Body of pancreas (tissue), 4 donors: ENCODE measurements around the gene PRDM16. TPM values are rescaled to one million over a fixed set of nuclear protein-coding genes. Genes with fewer than 3 reads are reported as not detected.

ENCODE experiments used
- ATAC-seq: fragments of 150-250 bp; one replicate; pipeline ENCODE4 v1.9.1; 2016
- DNase-seq, 4 donors: peaks; one replicate each; pipeline ENCODE4 v3.0.0-alpha.2; 2019
- H3K27ac ChIP-seq, 4 donors: fragments of 200-600 bp; sonication (generic); 1 replicate in 3 of 4; 2 replicates in 1 of 4; pipeline versions ENCODE4 v1.5.1 to v1.6.1; 2016 to 2019; ENCODE audit warnings: mild to moderate bottlenecking in 1 of 4, mixed read lengths in 1 of 4, moderate library complexity in 1 of 4
- H3K27me3 ChIP-seq, 2 donors: fragments of 200-600 bp; sonication (generic); one replicate each; pipeline ENCODE4 v1.6.0; 2016; ENCODE audit warnings: mild to moderate bottlenecking in 1 of 2
- H3K36me3 ChIP-seq, 2 donors: fragments of 200-600 bp; sonication (generic); replicated peaks in 1 of 2; 2 replicates each; pipeline ENCODE4 v1.5.1; 2016; ENCODE audit warnings: low read depth in 2 of 2; ENCODE audit not compliant: insufficient read depth in 1 of 2
- H3K4me1 ChIP-seq: fragments of 200-600 bp; sonication (generic); one replicate; pipeline ENCODE4 v1.6.0; 2016
- H3K4me3 ChIP-seq, 2 donors: fragments of 200-600 bp; sonication (generic); 1 replicate in 1 of 2; 2 replicates in 1 of 2; pipeline ENCODE4 v1.5.1; 2016 to 2019
- H3K9me3 ChIP-seq, 3 donors: fragments of 200-600 bp; sonication (generic); 1 replicate in 2 of 3; 2 replicates in 1 of 3; pipeline ENCODE4 v1.5.1; 2016
- POLR2A ChIP-seq, 3 donors: fragments of 450-650 bp; IDR thresholded peaks; one replicate each; pipeline ENCODE4 v1.6.1; 2016; ENCODE audit warnings: antibody characterized with exemption in 3 of 3, mild to moderate bottlenecking in 2 of 3
- WGBS, 2 donors: methylation state at CpG; one replicate each; pipeline ENCODE4 v1.1.5; 2017; 5-methylcytosine and 5-hydroxymethylcytosine counted together
- intact Hi-C: fragments of 100-400 bp; cut with DNase I; formaldehyde crosslinking; loops from one replicate; pipeline ENCODE4 v1.15.1; 2023
- total RNA-seq, 2 donors: library from RNA; depleted of rRNA; stranded (reverse); fragments of >200 nt; gene quantifications; one replicate each; pipeline ENCODE4 v1.1.0, GENCODE V29; 2016
- TF ChIP-seq, protein P1 (sequence below), 7 experiments: fragments of 450-650 bp in 4 of 7; fragments of 200-600 bp in 3 of 7; sonication (generic) in 3 of 7; IDR thresholded peaks; one replicate each; pipeline ENCODE4 v1.5.1; 2016 to 2019; ENCODE audit warnings: antibody characterized with exemption in 7 of 7

Gene PRDM16
- total RNA-seq, 2 donors from 2014 or later: 15.2 to 16.6 TPM

DNA sequence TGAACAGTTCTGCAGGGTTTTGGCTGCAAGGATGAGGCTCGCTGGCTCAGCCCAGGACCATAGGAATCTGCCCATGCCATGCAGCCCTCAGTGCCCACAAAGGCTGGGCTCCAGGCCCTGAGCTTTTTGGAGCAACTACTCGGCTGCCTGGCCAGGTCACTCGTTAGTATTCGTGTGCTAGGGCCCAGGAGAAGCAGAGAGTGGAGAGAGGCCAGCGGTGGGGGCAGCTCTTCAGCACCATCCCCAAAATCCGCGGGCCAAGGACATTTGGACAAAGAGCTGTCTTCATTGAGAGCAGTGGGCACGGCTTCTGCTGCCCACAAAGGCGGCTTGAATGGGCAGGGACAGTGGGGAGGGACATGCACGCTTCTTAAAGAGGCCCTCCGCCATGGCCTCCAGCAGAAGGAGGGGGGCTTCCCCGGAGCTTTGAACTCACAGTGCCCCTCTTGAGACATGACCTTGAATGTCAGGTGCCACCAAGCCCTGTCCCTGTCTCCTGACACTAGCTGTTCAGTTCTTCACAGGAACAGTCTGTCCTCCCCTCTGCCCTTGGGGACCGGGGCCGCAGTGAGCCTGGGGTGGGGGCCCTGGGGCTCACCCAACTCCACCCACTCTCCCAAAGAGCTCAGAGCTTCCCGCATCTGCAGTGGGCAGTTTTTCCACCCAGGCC lies 279.3 kb downstream of the PRDM16 start:
- intact Hi-C loops: no loop called here
- Histone ChIP-seq H3K36me3 (no peaks in the 10 kb centered on the region), H3K27ac (peak overlapping the region; percentile 21 to 91 (median 78)), H3K4me1 (peaks cover 68% of the 10 kb centered on the region), H3K27me3 (no peaks in the 10 kb centered on the region), H3K4me3 (no peak overlapping the region), H3K9me3 (no peaks in the 10 kb centered on the region)
- no peak for ATAC-seq
- WGBS, 2 donors: 58 to 81% methylated on average over 3 to 15 of the region's 15 CpGs
- DNase-seq: no peak
- TF ChIP-seq POLR2A (IDR thresholded peaks at IDR 0.05): no peak
- TF ChIP-seq, protein P1, sequence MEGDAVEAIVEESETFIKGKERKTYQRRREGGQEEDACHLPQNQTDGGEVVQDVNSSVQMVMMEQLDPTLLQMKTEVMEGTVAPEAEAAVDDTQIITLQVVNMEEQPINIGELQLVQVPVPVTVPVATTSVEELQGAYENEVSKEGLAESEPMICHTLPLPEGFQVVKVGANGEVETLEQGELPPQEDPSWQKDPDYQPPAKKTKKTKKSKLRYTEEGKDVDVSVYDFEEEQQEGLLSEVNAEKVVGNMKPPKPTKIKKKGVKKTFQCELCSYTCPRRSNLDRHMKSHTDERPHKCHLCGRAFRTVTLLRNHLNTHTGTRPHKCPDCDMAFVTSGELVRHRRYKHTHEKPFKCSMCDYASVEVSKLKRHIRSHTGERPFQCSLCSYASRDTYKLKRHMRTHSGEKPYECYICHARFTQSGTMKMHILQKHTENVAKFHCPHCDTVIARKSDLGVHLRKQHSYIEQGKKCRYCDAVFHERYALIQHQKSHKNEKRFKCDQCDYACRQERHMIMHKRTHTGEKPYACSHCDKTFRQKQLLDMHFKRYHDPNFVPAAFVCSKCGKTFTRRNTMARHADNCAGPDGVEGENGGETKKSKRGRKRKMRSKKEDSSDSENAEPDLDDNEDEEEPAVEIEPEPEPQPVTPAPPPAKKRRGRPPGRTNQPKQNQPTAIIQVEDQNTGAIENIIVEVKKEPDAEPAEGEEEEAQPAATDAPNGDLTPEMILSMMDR (IDR thresholded peaks at IDR 0.05): no peak

DNA sequence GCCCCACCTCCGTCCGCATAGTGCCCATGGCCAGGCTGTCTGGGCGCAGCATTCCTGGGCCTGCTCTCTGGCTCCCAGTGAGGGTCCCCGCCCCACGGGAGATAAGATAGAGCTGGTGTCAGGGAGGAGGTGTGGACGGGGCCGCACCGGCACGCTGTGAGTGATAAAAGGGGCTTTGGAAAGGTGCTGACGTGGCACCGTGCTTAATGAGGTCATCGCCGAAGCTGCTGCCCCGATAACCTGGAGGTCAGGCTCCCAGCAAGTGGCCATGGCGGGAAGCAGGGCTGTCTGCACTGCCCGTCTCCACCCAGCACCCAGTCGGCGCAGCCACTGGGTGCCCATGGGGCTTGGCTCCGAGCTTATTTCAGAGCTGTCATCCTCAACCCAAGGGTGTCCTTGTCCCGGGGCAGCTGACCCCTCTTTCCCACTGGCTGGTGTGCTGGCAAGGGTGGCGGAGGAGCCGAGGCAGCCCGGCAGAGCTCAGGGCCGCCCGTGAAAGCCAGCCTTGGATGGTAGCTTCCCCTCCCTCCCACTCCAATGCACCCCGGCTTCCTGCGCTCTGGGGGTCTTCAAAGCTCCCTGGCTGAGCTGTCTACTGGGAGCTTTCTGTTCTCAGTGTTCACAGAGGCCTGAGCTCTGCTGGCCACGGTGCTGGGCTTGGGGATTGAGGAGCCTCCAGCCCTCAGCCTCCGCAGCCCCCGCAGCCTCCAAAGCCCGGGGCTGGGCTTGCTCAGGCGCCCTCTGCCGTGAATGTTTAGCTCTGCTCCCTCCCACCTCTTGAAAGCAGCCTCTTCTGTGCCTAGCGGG lies 280.4 kb downstream of the PRDM16 start:
- no peaks in the 10 kb centered on the region for H3K36me3 ChIP-seq
- no peak for ATAC-seq
- no peaks in the 10 kb centered on the region for H3K9me3 ChIP-seq
- WGBS, 2 donors: 61 to 68% methylated on average over 25 to 34 of the region's 34 CpGs
- peak in 1 of 4 donors; percentile 22 for DNase-seq
- peaks cover 78% of the 10 kb centered on the region for H3K4me1 ChIP-seq
- H3K27ac ChIP-seq: peak overlapping the region; percentile 36 to 91 (median 78)
- H3K27me3 ChIP-seq: no peaks in the 10 kb centered on the region
- H3K4me3 ChIP-seq: no peak overlapping the region
- intact Hi-C loops: no loop called here
- TF ChIP-seq, protein P1 (IDR thresholded peaks at IDR 0.05): peak in 1 of 7 experiments; percentile 14
- no peak for TF ChIP-seq POLR2A (IDR thresholded peaks at IDR 0.05)

DNA sequence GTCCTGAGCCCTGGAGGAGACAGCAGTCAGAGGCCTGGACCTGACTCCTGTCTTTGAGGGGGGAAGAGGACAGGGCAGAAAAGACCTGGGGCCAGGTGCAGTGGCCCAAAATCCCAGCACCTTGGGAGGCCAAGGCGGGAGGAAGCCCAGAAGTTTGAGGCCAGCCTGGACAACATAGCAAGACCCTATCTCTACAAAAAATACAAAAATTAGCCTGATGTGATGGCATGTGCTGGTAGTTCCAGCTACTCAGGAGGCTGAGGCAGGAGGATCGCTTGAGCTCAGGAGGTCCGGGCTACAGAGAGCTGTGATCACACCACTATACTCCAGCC lies 280.9 kb downstream of the PRDM16 start:
- H3K4me3 ChIP-seq: no peak overlapping the region
- no peaks in the 10 kb centered on the region for H3K27me3 ChIP-seq
- DNase-seq (no peak), ATAC-seq (no peak)
- H3K36me3 ChIP-seq: no peaks in the 10 kb centered on the region
- TF ChIP-seq POLR2A (IDR thresholded peaks at IDR 0.05): no peak
- TF ChIP-seq, protein P1 (IDR thresholded peaks at IDR 0.05): no peak
- peaks cover 84% of the 10 kb centered on the region for H3K4me1 ChIP-seq
- intact Hi-C loops: no loop called here
- WGBS, 2 donors: 95 to 98% methylated on average over 3 of the region's 3 CpGs
- peak overlapping the region in 3 of 4 donors; percentile 67 to 91 (median 89) for H3K27ac ChIP-seq
- H3K9me3 ChIP-seq: no peaks in the 10 kb centered on the region

DNA sequence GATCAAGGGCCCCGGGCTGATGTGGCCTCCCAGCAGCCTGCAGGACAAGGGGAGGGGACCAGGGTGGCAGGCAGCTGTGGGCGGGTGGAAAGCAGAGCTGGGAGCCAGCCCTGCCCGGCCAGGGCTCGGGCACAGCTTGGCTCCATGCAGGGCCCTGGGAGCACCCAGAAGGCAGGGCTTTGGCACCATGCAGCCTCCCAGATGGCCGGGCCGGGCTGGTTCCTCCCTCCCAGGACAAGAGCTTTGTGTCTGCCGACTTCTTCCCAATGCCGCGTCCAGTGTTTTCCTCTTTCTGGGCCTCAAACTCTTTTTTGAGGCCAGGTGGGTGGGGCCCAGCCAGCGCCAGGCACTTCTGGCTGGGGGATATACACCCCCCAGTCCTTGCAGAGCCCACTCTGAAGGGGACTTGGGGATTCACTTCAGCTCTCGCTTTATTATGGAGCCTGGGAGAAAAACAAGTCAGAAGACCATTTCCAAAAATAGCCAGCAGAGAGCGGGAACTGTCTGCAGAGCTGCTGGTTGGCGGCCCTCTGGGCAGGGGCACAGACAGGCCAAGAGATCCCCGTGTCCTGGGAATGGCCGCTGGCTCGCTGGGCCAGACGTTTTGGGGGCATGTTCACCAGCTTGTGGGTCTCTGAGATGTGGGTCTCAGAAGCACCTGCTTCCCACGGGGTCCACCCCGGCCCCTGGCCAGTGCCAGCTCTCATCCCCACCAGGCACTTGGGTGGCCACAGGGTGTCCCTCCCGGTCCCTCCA lies 281.7 kb downstream of the PRDM16 start:
- peak in 1 of 4 donors; percentile 34 for DNase-seq
- Histone ChIP-seq H3K36me3 (no peaks in the 10 kb centered on the region), H3K27me3 (no peaks in the 10 kb centered on the region), H3K4me3 (no peak overlapping the region), H3K27ac (peak overlapping the region; percentile 36 to 91 (median 78)), H3K9me3 (no peaks in the 10 kb centered on the region), H3K4me1 (peaks cover 91% of the 10 kb centered on the region)
- intact Hi-C loops: no loop called here
- TF ChIP-seq, protein P1 (IDR thresholded peaks at IDR 0.05): peak in 1 of 7 experiments; percentile 8
- no peak for TF ChIP-seq POLR2A (IDR thresholded peaks at IDR 0.05)
- WGBS, 2 donors: 50 to 74% methylated on average over 11 to 18 of the region's 20 CpGs
- ATAC-seq: no peak
